ENCODE measurements around the gene LIPC.

The LIPC gene

DNA sequence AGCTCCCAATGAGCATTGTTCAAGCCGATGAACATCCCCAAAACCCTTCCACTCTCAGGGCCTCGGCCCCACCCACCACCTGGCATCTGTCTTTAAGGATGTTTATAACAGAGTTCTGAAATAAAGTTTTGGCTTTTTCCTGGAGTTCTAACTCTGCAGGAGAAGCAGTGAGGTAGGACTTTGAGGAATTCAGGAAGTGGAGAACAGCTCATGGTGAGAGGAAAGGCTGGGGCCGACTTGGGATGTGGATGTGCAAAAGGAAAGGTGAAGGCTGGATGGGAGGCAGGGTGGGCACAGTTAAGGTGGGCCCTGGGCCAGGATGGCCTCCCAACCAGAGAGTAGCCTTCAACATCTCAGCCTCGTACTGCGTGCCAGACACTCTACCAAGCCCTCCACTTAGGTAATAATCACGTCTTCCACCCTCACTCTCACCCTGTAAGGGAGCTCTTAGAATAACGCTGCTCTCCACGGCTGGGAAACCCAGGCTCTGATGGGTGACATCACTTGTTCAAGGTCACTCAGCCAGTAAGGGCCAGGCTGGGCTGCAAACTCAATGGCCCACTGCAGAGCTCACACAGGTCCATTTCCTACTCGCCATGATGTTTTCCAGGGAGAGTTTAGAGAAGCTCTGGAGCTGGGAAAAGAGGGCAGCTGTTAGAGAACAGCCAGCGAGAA is 28.5 kb downstream of the LIPC start:
- H3K4me2 ChIP-seq: no peak overlapping the region
- H3K4me1 ChIP-seq (ENCODE audit: low read depth, poor library complexity, severe bottlenecking): peaks cover 88% of the 10 kb centered on the region
- H4K20me1 ChIP-seq (ENCODE audit: insufficient read depth): no peaks in the 10 kb centered on the region
- H3K9ac ChIP-seq: no peak overlapping the region
- H3K27ac ChIP-seq: no peak overlapping the region
- H3K27me3 ChIP-seq (ENCODE audit: insufficient read depth, low read depth): no peaks in the 10 kb centered on the region
- TF ChIP-seq, protein P1, sequence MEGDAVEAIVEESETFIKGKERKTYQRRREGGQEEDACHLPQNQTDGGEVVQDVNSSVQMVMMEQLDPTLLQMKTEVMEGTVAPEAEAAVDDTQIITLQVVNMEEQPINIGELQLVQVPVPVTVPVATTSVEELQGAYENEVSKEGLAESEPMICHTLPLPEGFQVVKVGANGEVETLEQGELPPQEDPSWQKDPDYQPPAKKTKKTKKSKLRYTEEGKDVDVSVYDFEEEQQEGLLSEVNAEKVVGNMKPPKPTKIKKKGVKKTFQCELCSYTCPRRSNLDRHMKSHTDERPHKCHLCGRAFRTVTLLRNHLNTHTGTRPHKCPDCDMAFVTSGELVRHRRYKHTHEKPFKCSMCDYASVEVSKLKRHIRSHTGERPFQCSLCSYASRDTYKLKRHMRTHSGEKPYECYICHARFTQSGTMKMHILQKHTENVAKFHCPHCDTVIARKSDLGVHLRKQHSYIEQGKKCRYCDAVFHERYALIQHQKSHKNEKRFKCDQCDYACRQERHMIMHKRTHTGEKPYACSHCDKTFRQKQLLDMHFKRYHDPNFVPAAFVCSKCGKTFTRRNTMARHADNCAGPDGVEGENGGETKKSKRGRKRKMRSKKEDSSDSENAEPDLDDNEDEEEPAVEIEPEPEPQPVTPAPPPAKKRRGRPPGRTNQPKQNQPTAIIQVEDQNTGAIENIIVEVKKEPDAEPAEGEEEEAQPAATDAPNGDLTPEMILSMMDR (conservative IDR thresholded peaks at IDR 0.05; ENCODE audit: low read depth, low read length): no peak
- no peaks in the 10 kb centered on the region for H3K36me3 ChIP-seq (ENCODE audit: insufficient read depth)
- H3K4me3 ChIP-seq (IDR thresholded peaks at IDR 0.05; ENCODE audit: insufficient read depth, low read depth, low read length): no peak overlapping the region
- no peaks in the 10 kb centered on the region for H3K79me2 ChIP-seq (ENCODE audit: insufficient read depth, low read depth)
- no peak overlapping the region for H2AFZ ChIP-seq (ENCODE audit: low read depth)

DNA sequence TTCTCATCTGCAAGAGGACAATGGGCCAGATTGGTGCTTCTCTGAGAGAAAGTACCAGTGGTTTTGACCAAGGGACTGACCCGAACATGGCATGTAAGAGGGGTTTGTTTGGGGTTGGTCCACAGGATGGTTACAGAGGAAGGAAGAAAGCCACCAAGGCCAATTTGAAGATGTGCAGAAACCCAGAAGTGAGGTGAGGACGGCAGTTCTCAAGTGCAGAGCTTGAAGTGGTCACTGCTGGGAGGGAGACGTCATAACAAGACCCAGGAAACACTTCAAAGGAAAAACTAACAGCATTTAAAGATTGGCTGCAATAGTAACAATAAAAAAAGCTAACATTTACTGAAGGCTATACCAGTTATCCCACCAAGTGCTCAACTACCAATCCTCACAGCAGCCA is 29.1 kb downstream of the LIPC start:
- TF ChIP-seq, protein P1 (conservative IDR thresholded peaks at IDR 0.05; ENCODE audit: low read depth, low read length): no peak
- H3K27me3 ChIP-seq (ENCODE audit: insufficient read depth, low read depth): no peaks in the 10 kb centered on the region
- H3K36me3 ChIP-seq (ENCODE audit: insufficient read depth): no peaks in the 10 kb centered on the region
- peaks cover 88% of the 10 kb centered on the region for H3K4me1 ChIP-seq (ENCODE audit: low read depth, poor library complexity, severe bottlenecking)
- no peak overlapping the region for H2AFZ ChIP-seq (ENCODE audit: low read depth)
- H3K4me2 ChIP-seq: no peak overlapping the region
- H3K4me3 ChIP-seq (IDR thresholded peaks at IDR 0.05; ENCODE audit: insufficient read depth, low read depth, low read length): no peak overlapping the region
- H4K20me1 ChIP-seq (ENCODE audit: insufficient read depth): no peaks in the 10 kb centered on the region
- no peaks in the 10 kb centered on the region for H3K79me2 ChIP-seq (ENCODE audit: insufficient read depth, low read depth)
- H3K27ac ChIP-seq: no peak overlapping the region
- H3K9ac ChIP-seq: no peak overlapping the region

DNA sequence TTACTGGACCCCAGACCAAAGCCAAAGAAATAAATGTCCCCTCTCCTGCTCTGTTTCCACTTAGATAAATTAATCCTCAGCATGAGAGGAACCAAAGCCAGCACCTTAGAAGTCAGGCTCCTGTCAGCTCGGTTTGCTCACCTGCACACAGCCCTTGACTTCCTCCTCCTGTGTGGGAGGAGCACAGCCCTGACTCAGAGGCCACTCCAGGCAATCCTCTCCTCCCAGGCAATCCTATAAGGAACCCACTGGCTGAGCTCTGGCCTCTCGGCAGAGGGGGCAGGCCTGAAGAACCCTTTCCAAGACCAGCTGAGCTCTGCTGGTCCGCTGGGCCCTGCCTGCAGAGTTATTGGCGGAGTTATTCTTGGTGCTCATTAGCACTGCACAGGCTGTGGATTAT is 30.8 kb downstream of the LIPC start:
- H3K27ac ChIP-seq: peak overlapping the region; percentile 74
- H3K27me3 ChIP-seq (ENCODE audit: insufficient read depth, low read depth): no peaks in the 10 kb centered on the region
- no peak overlapping the region; the same call in 1 of the 2 replicates for H3K9ac ChIP-seq
- no peak overlapping the region for H3K4me3 ChIP-seq (IDR thresholded peaks at IDR 0.05; ENCODE audit: insufficient read depth, low read depth, low read length)
- peaks cover 94% of the 10 kb centered on the region for H3K4me1 ChIP-seq (ENCODE audit: low read depth, poor library complexity, severe bottlenecking)
- H2AFZ ChIP-seq (ENCODE audit: low read depth): no peak overlapping the region; the same call in 1 of the 2 replicates
- peak overlapping the region; percentile 86; the same call in 1 of the 2 replicates for H3K4me2 ChIP-seq
- H4K20me1 ChIP-seq (ENCODE audit: insufficient read depth): no peaks in the 10 kb centered on the region
- no peaks in the 10 kb centered on the region for H3K79me2 ChIP-seq (ENCODE audit: insufficient read depth, low read depth)
- TF ChIP-seq, protein P1 (conservative IDR thresholded peaks at IDR 0.05; ENCODE audit: low read depth, low read length): no peak
- no peaks in the 10 kb centered on the region for H3K36me3 ChIP-seq (ENCODE audit: insufficient read depth)

DNA sequence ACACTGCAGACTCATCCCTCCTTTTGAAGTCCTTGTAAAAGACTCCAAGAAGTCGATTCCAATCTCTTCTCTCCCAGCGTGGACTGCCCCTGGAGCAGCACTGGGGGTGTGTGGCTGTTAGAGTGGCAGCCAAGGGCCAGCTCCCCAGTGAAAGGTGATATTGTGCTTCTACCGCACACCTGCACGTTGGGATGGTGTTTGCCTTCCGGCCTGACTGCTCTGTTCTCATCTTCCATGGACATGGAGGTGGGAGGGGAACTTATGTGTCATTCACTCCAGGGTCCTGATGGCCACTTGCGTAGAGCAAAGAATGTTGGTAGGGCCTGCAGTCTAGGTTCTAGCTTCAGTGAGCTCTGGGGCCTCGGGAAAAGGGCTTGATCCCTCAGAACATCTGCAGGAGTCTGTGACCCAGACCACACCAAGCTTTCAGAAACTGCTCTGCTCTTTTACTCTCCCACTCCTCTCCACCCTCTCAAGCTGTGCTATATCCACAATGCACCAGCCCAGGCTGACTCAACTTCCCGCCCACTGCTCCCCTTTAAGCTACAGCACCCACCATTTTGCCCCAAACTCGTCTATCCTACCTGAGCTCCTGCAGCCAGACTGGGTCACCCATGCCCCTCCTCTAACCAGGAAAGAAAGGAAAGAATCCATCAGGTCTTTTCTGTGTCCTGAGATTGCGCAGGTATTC is 31.3 kb downstream of the LIPC start:
- Histone ChIP-seq H3K4me3 (IDR thresholded peaks at IDR 0.05; ENCODE audit: insufficient read depth, low read depth, low read length) (no peak overlapping the region), H3K27me3 (ENCODE audit: insufficient read depth, low read depth) (no peaks in the 10 kb centered on the region), H3K9ac (peak overlapping the region; percentile 9; the same call in 1 of the 2 replicates), H3K79me2 (ENCODE audit: insufficient read depth, low read depth) (no peaks in the 10 kb centered on the region), H3K4me2 (peak overlapping the region; percentile 86), H3K36me3 (ENCODE audit: insufficient read depth) (no peaks in the 10 kb centered on the region), H2AFZ (ENCODE audit: low read depth) (peak overlapping the region; percentile 10; the same call in 1 of the 2 replicates), H3K4me1 (ENCODE audit: low read depth, poor library complexity, severe bottlenecking) (peaks cover 94% of the 10 kb centered on the region), H4K20me1 (ENCODE audit: insufficient read depth) (no peaks in the 10 kb centered on the region), H3K27ac (peak overlapping the region; percentile 74)
- TF ChIP-seq, protein P1 (conservative IDR thresholded peaks at IDR 0.05; ENCODE audit: low read depth, low read length): no peak
